Stimulated activated naive CD4-positive, alpha-beta T cell (primary cell): Measurements from ENCODE around the gene RBM22.
A peak's percentile ranks its signal among the peaks of the same experiment; 100 is the strongest.

Source experiments
- DNase-seq, 6 experiments: peaks; one replicate each; lab custom pipeline; 2025; lab: John Stamatoyannopoulos, UW

The RBM22 gene

DNA sequence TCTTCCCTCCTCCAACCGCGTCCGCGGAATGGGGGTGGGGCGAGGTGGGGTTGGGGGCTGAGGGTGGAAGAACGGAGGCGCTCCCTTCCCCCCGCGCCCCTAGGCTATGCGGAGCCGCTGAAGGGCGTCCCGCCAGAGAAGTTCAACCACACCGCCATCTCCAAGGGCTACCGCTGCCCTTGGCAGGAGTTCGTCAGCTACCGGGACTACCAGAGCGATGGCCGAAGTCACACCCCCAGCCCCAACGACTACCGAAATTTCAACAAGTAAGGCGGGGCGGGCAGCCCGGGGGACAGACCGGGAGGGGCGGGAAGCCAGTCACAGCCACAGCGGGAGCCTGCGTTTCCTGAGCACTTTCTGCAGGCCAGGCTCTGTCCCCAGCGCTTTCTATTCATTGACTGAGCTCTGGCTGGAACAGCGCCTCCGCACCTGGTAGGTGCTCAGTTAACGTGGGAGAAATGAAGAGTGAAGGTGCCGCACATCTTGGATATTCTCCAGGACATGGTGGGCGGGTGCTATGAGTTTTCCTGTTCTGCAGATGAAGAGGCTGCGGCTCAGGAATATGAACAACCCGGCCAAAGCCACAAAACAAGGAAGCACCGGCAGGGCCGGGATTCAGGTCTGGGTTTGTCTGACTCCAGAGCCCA lies 28.5 kb downstream of the RBM22 start:
- DNase-seq: peak in 2 of 6 experiments; percentile 20 to 48

DNA sequence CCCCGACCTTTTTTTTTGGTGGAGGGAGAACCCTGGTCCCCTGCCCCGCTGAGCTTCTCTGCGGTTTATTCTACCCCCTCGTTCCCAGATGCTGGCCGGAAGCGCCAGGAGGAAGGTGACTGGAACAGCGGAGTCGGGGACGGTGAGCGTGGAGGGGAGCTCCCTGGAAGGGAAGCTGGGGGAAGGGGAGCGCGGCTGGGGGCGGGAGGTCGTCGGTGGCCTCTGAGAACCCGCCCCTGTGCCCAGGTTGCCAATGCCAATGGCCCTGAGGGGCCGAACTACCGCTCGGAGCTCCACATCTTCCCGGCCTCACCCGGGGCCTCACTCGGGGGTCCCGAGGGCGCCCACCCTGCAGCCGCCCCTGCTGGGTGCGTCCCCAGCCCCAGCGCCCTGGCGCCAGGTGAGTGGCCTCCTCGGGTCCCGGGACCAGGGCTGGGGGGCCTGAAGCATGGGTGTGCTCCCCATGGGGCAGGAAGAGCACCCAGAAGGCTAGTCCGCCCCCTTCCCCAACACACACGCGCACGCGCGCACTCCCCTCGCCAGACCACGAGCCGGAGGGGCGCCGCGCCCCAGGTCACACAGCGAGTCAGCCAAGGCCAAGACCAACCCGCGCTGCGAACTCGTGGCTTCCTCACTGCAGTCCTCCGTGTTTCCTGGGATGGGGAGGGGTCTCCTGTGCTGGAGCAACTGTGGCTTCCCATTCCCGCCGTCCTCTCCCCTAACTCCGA lies 29.2 kb downstream of the RBM22 start:
- DNase-seq: peak in 3 of 6 experiments; percentile 5 to 33 (median 13)

GRCh38 chr5:150670948-150671310 lies 29.9 kb downstream of the RBM22 start:
- no peak for DNase-seq

- no peak for DNase-seq
These were observed 30.5 kb downstream of the RBM22 start for GRCh38 chr5:150670275-150670947.

DNA sequence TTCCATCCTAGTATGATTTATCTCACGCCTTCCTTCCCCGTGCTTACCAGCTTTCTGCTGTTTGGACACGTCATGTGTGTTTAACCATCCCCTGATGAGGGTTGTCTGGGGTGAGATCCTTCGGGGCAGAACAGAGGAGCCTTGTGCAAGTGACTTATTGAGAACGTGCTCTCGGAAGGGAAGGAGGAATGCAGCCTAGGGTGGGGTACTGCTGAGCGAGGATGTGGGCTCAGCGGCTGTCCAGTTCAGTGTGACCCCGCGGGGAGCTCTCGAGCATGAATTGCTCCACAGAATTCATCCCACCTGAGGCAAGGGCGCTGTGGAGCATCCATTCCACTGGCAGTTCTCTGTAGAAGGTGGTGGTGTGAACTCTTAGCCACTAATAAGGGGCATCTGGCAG lies 35.8 kb downstream of the RBM22 start:
- no peak for DNase-seq

- DNase-seq: no peak
These were observed 36.9 kb downstream of the RBM22 start for GRCh38 chr5:150663936-150664335.

DNA sequence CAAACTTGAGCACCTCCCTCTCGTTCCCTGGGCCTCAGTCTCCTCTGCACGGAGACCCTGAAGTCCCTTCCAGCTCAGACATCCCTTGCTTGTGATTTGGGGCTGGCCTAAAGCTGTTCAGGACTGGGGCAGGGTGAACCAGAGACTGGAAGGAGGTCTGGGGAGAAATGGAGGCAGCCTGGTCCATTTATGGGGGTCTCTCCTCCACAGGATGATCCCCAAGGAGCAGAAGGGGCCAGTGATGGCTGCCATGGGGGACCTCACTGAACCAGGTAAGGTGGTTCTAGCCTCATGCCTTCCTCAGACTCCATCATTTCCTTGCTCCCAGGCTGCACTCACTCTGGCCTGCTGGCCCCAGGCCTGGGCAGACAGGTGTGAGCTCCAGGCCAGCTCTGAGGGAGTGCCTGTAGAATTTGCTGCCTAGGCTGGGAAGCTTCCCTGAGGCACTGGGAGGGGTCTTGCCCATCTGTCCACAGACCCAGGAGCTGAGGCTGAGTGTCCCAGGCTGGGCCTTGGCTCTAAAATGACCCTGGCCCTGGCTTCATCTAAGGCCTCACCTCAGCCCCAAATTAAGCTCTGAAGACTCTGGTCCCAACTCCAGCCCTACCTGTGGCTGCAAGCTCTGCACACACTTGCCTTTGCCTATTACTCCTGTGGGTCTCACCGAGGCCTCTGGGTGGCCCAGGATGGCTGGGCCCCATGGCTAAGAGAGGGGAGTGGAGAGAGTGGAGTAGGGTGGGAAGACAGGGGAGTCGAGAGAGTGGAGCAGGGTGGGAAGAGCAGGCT lies 37.9 kb downstream of the RBM22 start:
- DNase-seq: no peak

- no peak for DNase-seq
These were observed 38.9 kb downstream of the RBM22 start for GRCh38 chr5:150661821-150662596.

GRCh38 chr5:150661086-150661485 lies 39.8 kb downstream of the RBM22 start, which contains the start of gene MYOZ3:
Gene MYOZ3, plus strand, starts transcription at chr5:150661251. Its CDS starts 1,691 bp downstream, at chr5:150662942.
- no peak for DNase-seq

GRCh38 chr5:150660108-150660831 lies 40.6 kb downstream of the RBM22 start:
- no peak for DNase-seq

- no peak for DNase-seq
These were observed 41.3 kb downstream of the RBM22 start for GRCh38 chr5:150659360-150660107.

- DNase-seq: no peak
These were observed 42.1 kb downstream of the RBM22 start for GRCh38 chr5:150658699-150659265.

- no peak for DNase-seq
These were observed 42.7 kb downstream of the RBM22 start for GRCh38 chr5:150658121-150658520.

GRCh38 chr5:150656191-150657132 lies 44.4 kb downstream of the RBM22 start:
- DNase-seq: peak; percentile 66 to 89 (median 78)

GRCh38 chr5:150655221-150655620 lies 45.6 kb downstream of the RBM22 start:
- no peak for DNase-seq

DNA sequence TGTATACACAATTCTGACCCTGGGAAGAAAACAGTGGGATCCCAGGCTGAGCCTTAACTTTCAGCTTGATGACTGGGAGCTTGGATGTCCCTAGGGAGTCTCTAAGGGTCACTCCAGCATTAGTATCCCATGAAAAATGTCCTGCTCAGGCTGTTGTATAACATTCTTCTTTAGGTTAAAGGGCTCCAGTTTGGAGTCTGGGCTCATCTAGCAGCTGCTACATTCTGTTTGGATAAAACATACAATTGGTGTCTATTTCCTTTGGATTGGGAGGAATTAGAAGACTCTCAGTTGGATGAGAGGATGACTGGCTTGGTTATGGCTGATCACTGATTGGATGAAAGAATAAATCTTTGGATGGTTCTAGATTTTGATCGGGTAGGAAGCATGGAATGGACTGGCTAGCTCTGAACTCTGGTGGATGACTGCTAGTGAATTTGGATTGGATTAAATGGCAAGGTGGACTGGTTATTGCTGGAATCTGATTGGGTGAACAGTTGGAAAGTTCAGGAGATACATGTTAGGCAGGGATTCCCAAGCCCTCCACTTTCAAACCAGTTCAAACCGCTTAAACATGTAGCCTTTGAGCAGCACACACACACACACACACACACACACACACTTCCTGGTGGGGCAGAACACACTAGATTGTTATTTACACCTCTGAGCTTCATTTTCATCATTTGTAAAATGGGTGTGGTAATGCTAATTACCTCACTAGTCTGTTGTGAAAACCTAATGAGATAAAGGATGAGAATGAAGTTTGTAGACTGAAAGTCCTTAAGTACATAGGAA lies 46.9 kb downstream of the RBM22 start:
- peak in 1 of 6 experiments; percentile 5 for DNase-seq

DNA sequence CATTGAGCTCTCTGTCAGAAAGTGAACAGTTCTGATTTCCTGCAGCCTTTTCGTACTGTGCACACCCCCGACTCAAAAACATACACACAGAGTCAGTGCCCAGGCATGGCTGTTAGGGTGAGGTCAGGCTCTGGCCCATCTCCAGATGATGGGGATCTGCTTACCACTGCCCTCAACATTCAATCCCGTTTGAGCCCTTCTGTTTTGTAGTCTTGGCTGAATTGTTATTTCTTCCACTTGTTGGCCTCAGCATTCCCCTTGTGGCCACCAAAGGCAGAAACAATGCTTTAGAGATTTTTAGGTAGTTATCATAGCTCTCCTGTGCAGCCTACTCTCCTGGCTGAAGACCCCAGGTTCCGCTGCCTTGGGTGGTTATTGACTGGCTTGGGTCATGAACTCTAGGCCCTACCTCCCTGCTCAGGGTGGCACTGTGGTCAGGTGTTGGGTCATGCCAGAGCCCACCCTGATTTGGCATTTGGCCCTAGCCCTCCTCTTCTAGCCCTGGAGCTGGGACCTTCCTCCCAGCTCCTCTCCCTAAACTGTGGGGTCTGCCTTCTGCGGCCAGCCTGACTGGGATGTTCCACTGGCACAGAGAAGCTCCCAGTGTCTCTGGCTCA lies 47.6 kb downstream of the RBM22 start:
- DNase-seq: no peak
